ENCODE results near the gene DNASE1L3. TPM values are rescaled to one million over a fixed set of nuclear protein-coding genes. Genes with fewer than 3 reads are reported as not detected.

The DNASE1L3 gene
- total and polyA plus RNA-seq, 2 of the 13 experiments (the other 11 are each of a cell fraction or from before 2014, with no cell fraction given) = 0.86 to 1.7 TPM

DNA sequence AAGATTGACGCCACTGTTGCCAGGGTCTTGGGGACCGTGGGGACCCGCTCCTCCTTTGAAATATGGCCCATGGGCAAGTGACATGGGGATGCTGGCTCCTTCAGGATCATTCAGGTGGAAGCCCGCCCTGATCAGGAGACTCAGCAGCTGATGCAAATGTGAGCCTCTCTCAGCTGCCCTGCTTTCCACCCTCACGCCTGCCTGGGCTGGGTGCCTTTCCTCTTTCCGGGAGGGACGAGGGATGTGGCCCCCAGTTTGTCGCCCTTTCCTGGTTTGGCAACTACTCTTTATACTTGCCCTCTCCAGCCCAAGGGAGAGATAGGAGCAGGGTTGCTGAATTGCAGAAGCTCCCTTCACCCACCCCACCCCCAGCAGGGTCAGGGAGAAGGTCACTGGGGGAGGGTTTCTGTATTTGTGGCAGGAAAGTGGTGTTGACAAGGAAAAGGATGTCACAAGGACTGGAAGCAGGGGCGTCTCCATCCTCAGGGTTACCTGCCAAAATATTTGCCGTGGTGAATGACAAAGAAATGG, 21.8 kb downstream of the DNASE1L3 start (continued):
- peak; percentile 94 for TF ChIP-seq ZBTB37 (CRISPR knock-in tag; IDR thresholded peaks at IDR 0.05)
- peak; percentile 90 for TF ChIP-seq BCL6 (CRISPR knock-in tag; IDR thresholded peaks at IDR 0.05)
- TF ChIP-seq ZNF501 (CRISPR knock-in tag; IDR thresholded peaks at IDR 0.05) = peak; percentile 24; the same call in 1 of the 2 replicates
- peak; percentile 76 for TF ChIP-seq POGZ (CRISPR knock-in tag; IDR thresholded peaks at IDR 0.05)
- TF ChIP-seq ZBTB34 (CRISPR knock-in tag; IDR thresholded peaks at IDR 0.05) = peak; percentile 82
- TF ChIP-seq ZNF607 (CRISPR knock-in tag; IDR thresholded peaks at IDR 0.05; ENCODE audit: borderline replicate concordance) = 0 out of 2 replicates have a peak, but pooled peaks have one; percentile 24
- 0 out of 2 replicates have a peak, but pooled peaks have one; percentile 65 for TF ChIP-seq ZNF317 (CRISPR knock-in tag; IDR thresholded peaks at IDR 0.05)
- TF ChIP-seq ELF3 (CRISPR knock-in tag; IDR thresholded peaks at IDR 0.05) = peak; percentile 93
- TF ChIP-seq ZGPAT (CRISPR knock-in tag; IDR thresholded peaks at IDR 0.05) = peak; percentile 62
- no peak for TF ChIP-seq ZNF446 (CRISPR knock-in tag; IDR thresholded peaks at IDR 0.05)
- TF ChIP-seq ATF1 (CRISPR knock-in tag; IDR thresholded peaks at IDR 0.05) = peak; percentile 39; the same call in 1 of the 2 replicates
- TF ChIP-seq STAG1 (CRISPR knock-in tag; IDR thresholded peaks at IDR 0.05) = peak; percentile 25; the same call in 1 of the 2 replicates
- TF ChIP-seq ZFP91 (CRISPR knock-in tag; IDR thresholded peaks at IDR 0.05; ENCODE audit: borderline replicate concordance) = peak; percentile 41; the same call in 1 of the 2 replicates
- 0 out of 2 replicates have a peak, but pooled peaks have one; percentile 53 for TF ChIP-seq IKZF5 (CRISPR knock-in tag; IDR thresholded peaks at IDR 0.05)
